Measurements from ENCODE around the gene FAM131B.

FAM131B gene

DNA sequence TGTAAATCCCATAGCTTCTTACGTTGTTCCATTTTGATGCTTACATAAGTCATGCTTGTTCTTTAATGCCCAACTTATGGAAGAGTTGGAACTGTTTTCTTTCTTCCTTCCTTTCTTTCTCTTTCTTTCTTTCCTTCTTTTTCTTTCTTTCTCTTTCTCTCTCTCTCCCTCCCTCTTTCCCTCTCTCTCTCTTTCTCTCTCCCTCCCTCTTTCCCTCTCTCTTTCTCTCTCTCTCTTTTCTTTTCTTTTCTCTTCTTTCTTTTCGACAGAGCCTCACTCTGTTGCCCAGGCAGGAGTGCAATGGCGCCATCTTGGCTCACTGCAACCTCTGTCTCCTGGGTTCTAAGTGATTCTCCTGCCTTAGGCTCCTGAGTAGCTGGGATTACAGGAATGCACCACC is 18.9 kb downstream of the FAM131B start:
- Histone ChIP-seq H3K27me3 (ENCODE audit: control insufficient read depth in 1 of 2, insufficient read depth in 2 of 2, low read length in 2 of 2) (no peaks in the 10 kb centered on the region), H3K9me3 (ENCODE audit: control insufficient read depth in 1 of 2, low read length in 2 of 2) (no peaks in the 10 kb centered on the region), H3K4me1 (ENCODE audit: control insufficient read depth in 1 of 2, insufficient read depth in 2 of 2, low read length in 2 of 2) (no peaks in the 10 kb centered on the region), H3K9ac (ENCODE audit: low read depth in 1 of 2, low read length in 2 of 2) (no peak overlapping the region), H3K4me3 (ENCODE audit: low read depth in 1 of 2, low read length in 2 of 2) (no peak overlapping the region), H3K36me3 (ENCODE audit: control insufficient read depth in 1 of 2, insufficient read depth in 2 of 2, low read length in 2 of 2) (no peaks in the 10 kb centered on the region), H3K27ac (ENCODE audit: low read depth, low read length) (no peak overlapping the region)

DNA sequence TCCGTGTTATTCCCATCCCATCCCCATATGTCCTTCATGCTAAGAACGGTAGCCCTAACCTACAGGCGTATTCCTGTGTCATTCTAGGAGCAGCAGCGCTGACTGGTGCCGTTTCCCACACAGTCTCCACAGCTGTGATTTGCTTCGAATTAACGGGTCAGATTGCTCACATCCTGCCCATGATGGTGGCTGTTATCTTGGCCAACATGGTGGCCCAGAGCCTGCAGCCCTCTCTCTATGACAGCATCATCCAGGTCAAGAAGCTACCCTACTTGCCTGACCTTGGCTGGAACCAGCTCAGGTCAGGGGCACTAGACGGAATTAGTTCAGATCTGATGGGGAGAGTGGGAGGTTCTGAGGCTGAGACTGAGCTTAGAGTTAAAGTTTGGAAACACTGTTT is 20.7 kb downstream of the FAM131B start:
- H3K9ac ChIP-seq (ENCODE audit: low read depth in 1 of 2, low read length in 2 of 2): no peak overlapping the region
- no peak overlapping the region for H3K4me3 ChIP-seq (ENCODE audit: low read depth in 1 of 2, low read length in 2 of 2)
- H3K27me3 ChIP-seq (ENCODE audit: control insufficient read depth in 1 of 2, insufficient read depth in 2 of 2, low read length in 2 of 2): no peaks in the 10 kb centered on the region
- no peaks in the 10 kb centered on the region for H3K36me3 ChIP-seq (ENCODE audit: control insufficient read depth in 1 of 2, insufficient read depth in 2 of 2, low read length in 2 of 2)
- no peaks in the 10 kb centered on the region for H3K9me3 ChIP-seq (ENCODE audit: control insufficient read depth in 1 of 2, low read length in 2 of 2)
- no peak overlapping the region for H3K27ac ChIP-seq (ENCODE audit: low read depth, low read length)
- H3K4me1 ChIP-seq (ENCODE audit: control insufficient read depth in 1 of 2, insufficient read depth in 2 of 2, low read length in 2 of 2): no peaks in the 10 kb centered on the region

DNA sequence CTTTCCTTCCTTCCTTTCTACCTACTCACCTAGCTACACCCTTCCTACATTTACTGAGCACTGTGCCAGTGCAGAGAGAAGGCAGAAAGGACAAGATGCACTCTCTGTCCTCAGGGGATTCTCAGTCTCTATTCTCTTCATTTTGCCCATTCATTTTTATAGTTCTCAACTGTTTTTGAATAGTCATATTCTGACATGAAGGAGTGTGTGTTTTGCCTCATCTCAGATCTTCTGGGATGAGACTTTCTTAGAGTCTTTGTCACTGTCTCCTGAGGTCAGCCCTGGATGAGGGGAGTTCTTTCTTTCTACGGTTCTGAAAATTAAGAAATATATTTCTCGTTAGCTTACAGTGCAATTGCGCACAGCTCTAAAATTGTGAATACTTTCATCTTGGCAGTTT is 25.3 kb downstream of the FAM131B start:
- Histone ChIP-seq H3K9me3 (ENCODE audit: control insufficient read depth in 1 of 2, low read length in 2 of 2) (no peaks in the 10 kb centered on the region), H3K27ac (ENCODE audit: low read depth, low read length) (no peak overlapping the region), H3K4me1 (ENCODE audit: control insufficient read depth in 1 of 2, insufficient read depth in 2 of 2, low read length in 2 of 2) (peaks cover 0 to 5% of the 10 kb centered on the region in 2 donors), H3K27me3 (ENCODE audit: control insufficient read depth in 1 of 2, insufficient read depth in 2 of 2, low read length in 2 of 2) (no peaks in the 10 kb centered on the region), H3K9ac (ENCODE audit: low read depth in 1 of 2, low read length in 2 of 2) (no peak overlapping the region), H3K36me3 (ENCODE audit: control insufficient read depth in 1 of 2, insufficient read depth in 2 of 2, low read length in 2 of 2) (no peaks in the 10 kb centered on the region), H3K4me3 (ENCODE audit: low read depth in 1 of 2, low read length in 2 of 2) (no peak overlapping the region)

DNA sequence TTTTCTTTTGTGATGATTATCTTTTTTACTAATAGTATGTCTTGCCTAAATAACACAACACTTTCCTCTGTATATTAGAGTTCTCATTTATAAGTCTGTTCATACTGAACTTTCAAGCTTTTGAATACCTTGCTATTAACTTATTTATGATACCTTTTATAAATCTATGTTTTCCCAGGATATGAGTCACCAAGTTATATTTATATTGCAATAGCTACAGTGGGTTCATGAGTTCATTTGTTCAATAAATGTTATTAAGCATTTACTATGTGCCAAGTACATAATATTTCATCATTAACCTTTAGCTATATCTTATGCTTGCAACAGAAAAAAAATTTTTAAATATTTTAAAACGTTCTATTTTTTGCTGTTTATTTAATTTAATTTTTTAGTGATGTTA is 28.3 kb downstream of the FAM131B start:
- Histone ChIP-seq H3K9ac (ENCODE audit: low read depth in 1 of 2, low read length in 2 of 2) (no peak overlapping the region), H3K27me3 (ENCODE audit: control insufficient read depth in 1 of 2, insufficient read depth in 2 of 2, low read length in 2 of 2) (no peaks in the 10 kb centered on the region), H3K4me1 (ENCODE audit: control insufficient read depth in 1 of 2, insufficient read depth in 2 of 2, low read length in 2 of 2) (peaks cover 0 to 13% of the 10 kb centered on the region in 2 donors), H3K27ac (ENCODE audit: low read depth, low read length) (no peak overlapping the region), H3K9me3 (ENCODE audit: control insufficient read depth in 1 of 2, low read length in 2 of 2) (no peaks in the 10 kb centered on the region), H3K4me3 (ENCODE audit: low read depth in 1 of 2, low read length in 2 of 2) (no peak overlapping the region), H3K36me3 (ENCODE audit: control insufficient read depth in 1 of 2, insufficient read depth in 2 of 2, low read length in 2 of 2) (no peaks in the 10 kb centered on the region)

DNA sequence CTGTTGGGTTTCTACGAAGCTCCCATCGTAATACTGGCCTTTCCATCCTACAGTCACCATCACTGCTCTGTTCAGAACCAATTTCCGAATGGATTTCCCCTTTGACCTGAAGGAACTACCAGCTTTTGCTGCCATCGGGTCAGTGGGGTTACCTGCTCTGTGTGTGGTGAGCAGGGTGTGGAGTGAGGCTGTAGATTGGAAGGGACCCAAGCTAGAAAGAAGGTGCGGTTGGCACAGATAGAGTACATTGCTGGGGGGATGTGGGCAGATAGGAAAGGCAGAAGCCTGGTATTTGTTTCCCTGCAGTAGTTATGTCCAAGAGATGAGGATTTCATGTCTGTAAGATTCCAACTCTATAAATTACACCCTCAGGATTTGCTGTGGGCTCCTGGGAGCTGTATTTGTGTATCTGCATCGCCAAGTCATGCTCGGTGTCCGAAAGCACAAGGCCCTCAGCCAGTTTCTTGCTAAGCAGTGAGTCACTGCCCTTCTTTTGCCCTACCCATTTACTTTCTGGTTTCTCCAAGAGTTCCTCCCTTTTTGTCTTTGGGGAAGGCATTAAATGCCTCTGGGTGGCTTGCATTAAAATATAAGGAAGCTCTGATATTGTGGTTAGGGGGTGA is 31.2 kb downstream of the FAM131B start:
- H3K9ac ChIP-seq (ENCODE audit: low read depth in 1 of 2, low read length in 2 of 2): no peak overlapping the region
- no peaks in the 10 kb centered on the region for H3K27me3 ChIP-seq (ENCODE audit: control insufficient read depth in 1 of 2, insufficient read depth in 2 of 2, low read length in 2 of 2)
- no peak overlapping the region for H3K4me3 ChIP-seq (ENCODE audit: low read depth in 1 of 2, low read length in 2 of 2)
- H3K36me3 ChIP-seq (ENCODE audit: control insufficient read depth in 1 of 2, insufficient read depth in 2 of 2, low read length in 2 of 2): no peaks in the 10 kb centered on the region
- peaks cover 0 to 13% of the 10 kb centered on the region in 2 donors for H3K4me1 ChIP-seq (ENCODE audit: control insufficient read depth in 1 of 2, insufficient read depth in 2 of 2, low read length in 2 of 2)
- H3K9me3 ChIP-seq (ENCODE audit: control insufficient read depth in 1 of 2, low read length in 2 of 2): no peaks in the 10 kb centered on the region
- no peak overlapping the region for H3K27ac ChIP-seq (ENCODE audit: low read depth, low read length)

DNA sequence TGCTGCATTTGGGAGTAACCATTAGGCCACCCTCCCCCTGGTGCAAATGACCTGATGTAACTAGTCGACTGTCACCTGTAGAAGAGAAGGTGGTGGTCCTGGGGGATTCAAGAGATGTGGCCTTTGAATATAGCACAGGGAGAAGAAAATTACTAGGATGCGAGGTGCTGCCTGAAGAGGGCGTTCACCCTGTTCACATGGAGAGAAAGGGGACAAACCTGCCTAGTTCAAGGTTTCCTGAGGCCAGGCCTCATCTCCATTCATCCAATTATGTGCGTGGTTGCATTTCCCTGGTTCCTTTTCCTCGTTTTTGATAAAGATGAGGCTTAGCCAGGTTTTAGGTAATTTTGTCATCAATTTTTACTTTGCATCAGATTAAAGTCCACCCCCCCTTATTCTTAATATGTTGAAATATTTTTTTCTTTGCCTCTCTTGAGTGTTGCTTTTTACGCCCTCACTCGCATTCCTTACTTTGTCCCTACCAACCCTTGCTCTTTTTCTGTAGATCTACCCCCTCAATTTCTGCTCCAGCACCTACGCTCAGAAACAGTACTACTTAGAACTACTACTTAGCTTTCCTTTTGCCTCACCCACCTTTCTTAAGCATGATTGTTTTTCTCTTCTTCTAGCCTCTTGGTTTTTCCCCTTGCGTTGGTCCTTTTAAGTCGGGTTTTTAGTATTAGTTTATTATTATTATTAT is 32.9 kb downstream of the FAM131B start:
- Histone ChIP-seq H3K27ac (ENCODE audit: low read depth, low read length) (no peak overlapping the region), H3K9ac (ENCODE audit: low read depth in 1 of 2, low read length in 2 of 2) (no peak overlapping the region), H3K9me3 (ENCODE audit: control insufficient read depth in 1 of 2, low read length in 2 of 2) (no peaks in the 10 kb centered on the region), H3K4me3 (ENCODE audit: low read depth in 1 of 2, low read length in 2 of 2) (no peak overlapping the region), H3K27me3 (ENCODE audit: control insufficient read depth in 1 of 2, insufficient read depth in 2 of 2, low read length in 2 of 2) (no peaks in the 10 kb centered on the region), H3K4me1 (ENCODE audit: control insufficient read depth in 1 of 2, insufficient read depth in 2 of 2, low read length in 2 of 2) (peaks cover 0 to 13% of the 10 kb centered on the region in 2 donors), H3K36me3 (ENCODE audit: control insufficient read depth in 1 of 2, insufficient read depth in 2 of 2, low read length in 2 of 2) (no peaks in the 10 kb centered on the region)

DNA sequence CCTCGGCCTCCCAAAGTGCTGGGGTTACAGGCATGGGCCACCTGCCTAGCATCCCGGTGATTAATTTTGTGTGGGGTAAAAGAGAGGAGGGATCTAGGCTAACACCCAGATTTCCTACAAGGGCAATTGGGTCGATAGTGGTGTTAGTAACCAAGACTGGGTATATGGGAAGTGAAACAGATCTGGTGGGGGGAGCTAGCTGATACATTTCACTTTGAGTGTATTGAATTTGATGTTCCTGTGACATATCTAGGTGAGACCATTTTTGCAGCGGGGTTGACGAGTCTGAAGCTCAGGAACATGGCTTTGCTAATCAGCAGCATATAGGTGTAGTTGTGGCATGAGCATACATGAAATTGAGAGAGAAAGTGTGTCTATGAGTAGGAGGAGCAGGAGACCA is 34.6 kb downstream of the FAM131B start:
- no peak overlapping the region for H3K4me3 ChIP-seq (ENCODE audit: low read depth in 1 of 2, low read length in 2 of 2)
- H3K9me3 ChIP-seq (ENCODE audit: control insufficient read depth in 1 of 2, low read length in 2 of 2): no peaks in the 10 kb centered on the region
- H3K36me3 ChIP-seq (ENCODE audit: control insufficient read depth in 1 of 2, insufficient read depth in 2 of 2, low read length in 2 of 2): no peaks in the 10 kb centered on the region
- H3K9ac ChIP-seq (ENCODE audit: low read depth in 1 of 2, low read length in 2 of 2): no peak overlapping the region
- no peak overlapping the region for H3K27ac ChIP-seq (ENCODE audit: low read depth, low read length)
- peaks cover 1 to 18% of the 10 kb centered on the region in 2 donors for H3K4me1 ChIP-seq (ENCODE audit: control insufficient read depth in 1 of 2, insufficient read depth in 2 of 2, low read length in 2 of 2)
- no peaks in the 10 kb centered on the region for H3K27me3 ChIP-seq (ENCODE audit: control insufficient read depth in 1 of 2, insufficient read depth in 2 of 2, low read length in 2 of 2)

DNA sequence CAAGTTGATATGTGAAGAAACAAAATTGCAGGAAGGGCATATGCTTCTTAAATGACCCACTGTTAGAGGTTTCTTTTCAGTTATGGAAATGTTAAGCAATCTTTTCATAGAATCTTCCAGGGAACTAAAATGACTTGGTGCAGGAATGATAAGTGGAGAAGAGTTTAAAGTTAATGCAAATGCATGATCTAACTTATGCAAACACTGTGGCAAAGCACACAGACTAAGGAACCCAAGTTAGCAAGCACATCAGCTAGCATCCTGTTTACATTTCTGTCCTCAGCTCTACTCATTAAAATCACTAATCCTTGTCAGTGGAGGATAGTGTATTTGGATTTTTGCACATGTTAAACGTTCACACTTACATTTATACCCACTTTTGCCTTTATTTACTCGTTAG is 37.3 kb downstream of the FAM131B start:
- Histone ChIP-seq H3K27ac (ENCODE audit: low read depth, low read length) (no peak overlapping the region), H3K9me3 (ENCODE audit: control insufficient read depth in 1 of 2, low read length in 2 of 2) (no peaks in the 10 kb centered on the region), H3K27me3 (ENCODE audit: control insufficient read depth in 1 of 2, insufficient read depth in 2 of 2, low read length in 2 of 2) (no peaks in the 10 kb centered on the region), H3K4me1 (ENCODE audit: control insufficient read depth in 1 of 2, insufficient read depth in 2 of 2, low read length in 2 of 2) (peaks cover 13 to 18% of the 10 kb centered on the region in 2 donors), H3K4me3 (ENCODE audit: low read depth in 1 of 2, low read length in 2 of 2) (no peak overlapping the region), H3K9ac (ENCODE audit: low read depth in 1 of 2, low read length in 2 of 2) (no peak overlapping the region), H3K36me3 (ENCODE audit: control insufficient read depth in 1 of 2, insufficient read depth in 2 of 2, low read length in 2 of 2) (no peaks in the 10 kb centered on the region)

DNA sequence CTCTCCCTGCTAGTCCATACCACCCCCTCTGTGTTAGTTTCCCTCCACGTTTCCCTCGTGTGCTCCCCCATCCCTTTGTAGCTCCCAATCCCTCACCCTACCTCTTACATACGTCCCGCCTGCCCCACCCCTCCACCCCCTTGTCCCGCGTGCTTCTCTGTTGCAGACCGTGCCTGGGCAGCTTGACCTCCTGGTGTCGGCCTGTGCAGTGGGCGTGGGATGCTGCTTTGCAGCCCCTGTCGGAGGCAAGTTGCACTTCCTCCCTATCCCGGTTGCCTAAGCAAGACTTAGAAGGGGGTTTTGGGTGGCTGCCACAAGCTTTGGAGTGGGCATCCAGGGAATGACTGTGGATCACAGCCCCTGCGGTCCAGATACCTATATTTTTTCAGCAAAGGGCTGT is 38.9 kb downstream of the FAM131B start:
- Histone ChIP-seq H3K36me3 (ENCODE audit: control insufficient read depth in 1 of 2, insufficient read depth in 2 of 2, low read length in 2 of 2) (no peaks in the 10 kb centered on the region), H3K9ac (ENCODE audit: low read depth in 1 of 2, low read length in 2 of 2) (no peak overlapping the region), H3K4me1 (ENCODE audit: control insufficient read depth in 1 of 2, insufficient read depth in 2 of 2, low read length in 2 of 2) (peaks cover 19 to 24% of the 10 kb centered on the region in 2 donors), H3K27ac (ENCODE audit: low read depth, low read length) (no peak overlapping the region), H3K27me3 (ENCODE audit: control insufficient read depth in 1 of 2, insufficient read depth in 2 of 2, low read length in 2 of 2) (no peaks in the 10 kb centered on the region), H3K9me3 (ENCODE audit: control insufficient read depth in 1 of 2, low read length in 2 of 2) (no peaks in the 10 kb centered on the region), H3K4me3 (ENCODE audit: low read depth in 1 of 2, low read length in 2 of 2) (no peak overlapping the region)

DNA sequence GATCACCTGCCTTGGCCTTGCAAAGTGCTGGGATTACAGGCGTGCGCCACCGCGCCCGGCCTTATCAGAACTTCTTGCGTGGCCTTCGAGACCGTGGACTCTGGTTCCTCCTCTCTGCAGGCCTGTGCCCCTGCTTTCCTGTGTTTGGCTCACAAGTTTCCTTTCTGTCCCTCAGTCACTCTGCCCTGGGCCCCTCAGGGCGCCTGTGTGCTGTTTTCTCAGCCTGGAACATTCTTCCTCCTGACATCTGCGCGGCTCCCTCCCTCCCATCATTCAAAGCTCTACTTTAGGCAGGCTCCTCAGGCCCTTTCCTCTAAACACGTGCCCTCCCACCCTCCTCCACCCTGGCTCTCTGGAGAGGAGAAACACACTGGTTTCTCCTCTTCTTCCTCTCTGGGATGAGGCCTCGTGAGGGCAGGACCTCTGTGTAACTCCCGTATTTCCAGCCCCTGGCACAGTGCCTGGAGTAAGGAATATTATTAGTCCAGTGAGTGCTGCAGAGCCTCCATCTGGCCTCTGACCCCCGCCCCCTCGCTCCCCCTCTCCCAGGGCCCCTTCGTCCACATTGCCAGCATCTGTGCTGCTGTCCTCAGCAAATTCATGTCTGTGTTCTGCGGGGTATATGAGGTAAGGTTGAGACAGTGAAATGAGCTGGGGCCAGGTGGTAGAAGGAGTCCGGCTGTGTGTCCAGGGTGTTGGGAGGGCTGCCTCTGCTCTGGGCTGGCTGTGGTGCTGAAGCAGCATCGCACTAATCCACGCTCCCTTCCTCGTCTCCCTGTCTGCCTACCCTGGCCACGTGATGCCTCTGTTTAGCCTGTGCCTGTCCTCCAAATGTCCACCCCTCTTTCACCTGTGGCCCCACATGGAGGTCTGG is 39.5 kb downstream of the FAM131B start:
- Histone ChIP-seq H3K36me3 (ENCODE audit: control insufficient read depth in 1 of 2, insufficient read depth in 2 of 2, low read length in 2 of 2) (no peaks in the 10 kb centered on the region), H3K27me3 (ENCODE audit: control insufficient read depth in 1 of 2, insufficient read depth in 2 of 2, low read length in 2 of 2) (no peaks in the 10 kb centered on the region), H3K9me3 (ENCODE audit: control insufficient read depth in 1 of 2, low read length in 2 of 2) (no peaks in the 10 kb centered on the region), H3K4me1 (ENCODE audit: control insufficient read depth in 1 of 2, insufficient read depth in 2 of 2, low read length in 2 of 2) (peaks cover 19 to 24% of the 10 kb centered on the region in 2 donors), H3K4me3 (ENCODE audit: low read depth in 1 of 2, low read length in 2 of 2) (no peak overlapping the region), H3K9ac (ENCODE audit: low read depth in 1 of 2, low read length in 2 of 2) (no peak overlapping the region), H3K27ac (ENCODE audit: low read depth, low read length) (no peak overlapping the region)

All from duodenal mucosa (tissue), 2 donors.